Keratinocyte (primary cell): ENCODE results near the gene EEF1A2. TPM values are rescaled to one million over a fixed set of nuclear protein-coding genes. Genes with fewer than 3 reads are reported as not detected.
"Not testable (repeated sequence)": the region's sequence is repeated elsewhere in the genome, so short reads cannot be mapped to it uniquely, and the experiment has no call there.

Source experiments
- DNase-seq: peaks from one replicate; pipeline ENCODE4 v3.0.0-alpha.2; 2011; ENCODE audit warnings: low read depth, missing footprints, low spot score
- FAIRE-seq: peaks from 2 replicates; lab custom pipeline; 2011; peaks lifted over from hg19 to GRCh38; lab: Jason Lieb, UNC
- H2AFZ ChIP-seq: 2 replicates; pipeline ENCODE4 v1.6.0; 2012; ENCODE audit warnings: low read length, control low read depth, inconsistent platforms; ENCODE audit not compliant: control insufficient read depth
- H3K27ac ChIP-seq: 2 replicates; pipeline ENCODE4 v1.5.1; 2011; ENCODE audit warnings: low read length; ENCODE audit not compliant: control insufficient read depth, insufficient read depth
- H3K27me3 ChIP-seq: 3 replicates; pipeline ENCODE4 v1.6.0; 2011; ENCODE audit warnings: low read length; ENCODE audit not compliant: control insufficient read depth, insufficient read depth; ENCODE audit errors: extremely low read depth
- H3K36me3 ChIP-seq, 2 experiments: 2 replicates in 1 of 2; 3 replicates in 1 of 2; pipeline ENCODE4 v1.5.1; 2011; ENCODE audit warnings: low read length in 2 of 2, mild to moderate bottlenecking in 1 of 2; ENCODE audit not compliant: control insufficient read depth in 2 of 2, insufficient read depth in 2 of 2; ENCODE audit errors: extremely low read depth in 1 of 2
- H3K4me1 ChIP-seq: 3 replicates; pipeline ENCODE4 v1.5.1; 2011; ENCODE audit warnings: low read length; ENCODE audit not compliant: control insufficient read depth, insufficient read depth; ENCODE audit errors: extremely low read depth
- H3K4me2 ChIP-seq: 3 replicates; pipeline ENCODE4 v1.6.0; 2011; ENCODE audit warnings: low read depth, low read length; ENCODE audit not compliant: control insufficient read depth, insufficient read depth; ENCODE audit errors: extremely low read depth
- H3K4me3 ChIP-seq, 3 experiments: fragments of 200-600 bp in 1 of 3; sonication (generic) in 1 of 3; 2 replicates in 2 of 3; 3 replicates in 1 of 3; pipeline ENCODE4 v1.5.1; 2011 to 2016; ENCODE audit warnings: low read length in 3 of 3, mild to moderate bottlenecking in 3 of 3, control low read depth in 2 of 3, inconsistent platforms in 1 of 3, low read depth in 1 of 3, mixed read lengths in 1 of 3, mixed run types in 1 of 3, moderate library complexity in 1 of 3; ENCODE audit not compliant: control insufficient read depth in 2 of 3, insufficient read depth in 2 of 3; ENCODE audit errors: extremely low read depth in 1 of 3
- H3K79me2 ChIP-seq: 2 replicates; pipeline ENCODE4 v1.6.0; 2012; ENCODE audit warnings: low read length; ENCODE audit not compliant: control insufficient read depth, insufficient read depth
- H3K9ac ChIP-seq: 3 replicates; pipeline ENCODE4 v1.6.0; 2011; ENCODE audit warnings: low read length; ENCODE audit not compliant: control insufficient read depth, insufficient read depth; ENCODE audit errors: extremely low read depth
- H3K9me1 ChIP-seq: 3 replicates; pipeline ENCODE4 v1.6.0; 2011; ENCODE audit warnings: low read length; ENCODE audit not compliant: control insufficient read depth, insufficient read depth; ENCODE audit errors: extremely low read depth
- H3K9me3 ChIP-seq: 2 replicates; pipeline ENCODE4 v1.5.1; 2012; ENCODE audit warnings: low read depth, low read length; ENCODE audit not compliant: control insufficient read depth
- H4K20me1 ChIP-seq: 3 replicates; pipeline ENCODE4 v1.6.0; 2011; ENCODE audit warnings: low read length; ENCODE audit not compliant: control insufficient read depth, insufficient read depth; ENCODE audit errors: extremely low read depth
- CTCF ChIP-seq, 3 experiments: IDR thresholded peaks in 1 of 3; conservative IDR thresholded peaks in 1 of 3; optimal IDR thresholded peaks in 1 of 3; 2 replicates in 2 of 3; 3 replicates in 1 of 3; pipeline versions ENCODE3 to v1.5.1; 2011; ENCODE audit warnings: low read length in 3 of 3, mild to moderate bottlenecking in 3 of 3, moderate library complexity in 2 of 3, control low read depth in 1 of 3, inconsistent platforms in 1 of 3; ENCODE audit not compliant: insufficient read depth in 2 of 3; ENCODE audit errors: extremely low read depth in 1 of 3
- EZH2 ChIP-seq: IDR thresholded peaks from one replicate; pipeline ENCODE4 v1.6.1; 2012; ENCODE audit warnings: inconsistent platforms, mild to moderate bottlenecking, low read length, moderate library complexity
- dilution Hi-C: fragments of 300-500 bp; cut with MboI; formaldehyde crosslinking; loops from one replicate; pipeline ENCODE4 v1.7.0; 2020; ENCODE audit warnings: low sequenced_read_pairs; ENCODE audit not compliant: extremely low pct_ligation_motif_present
- polyA plus RNA-seq, 5 experiments: library from polyadenylated mRNA; depleted of rRNA in 3 of 5; stranded (reverse) in 3 of 5; stranded (forward) in 1 of 5; unstranded in 1 of 5; fragments of >200 nt; gene quantifications; 1 replicate in 1 of 5; 2 replicates in 3 of 5; 3 replicates in 1 of 5; pipeline versions ENCODE4 v1.2.1 to v1.2.3, GENCODE V29; 2011 to 2012; ENCODE audit warnings: missing spikeins in 2 of 5, low read depth in 1 of 5, low replicate concordance in 1 of 5

The EEF1A2 gene
- polyA plus RNA-seq, 1 donor (not counting 4 experiments of a cell fraction or from before 2014, with no cell fraction given) = 0.12 TPM

DNA sequence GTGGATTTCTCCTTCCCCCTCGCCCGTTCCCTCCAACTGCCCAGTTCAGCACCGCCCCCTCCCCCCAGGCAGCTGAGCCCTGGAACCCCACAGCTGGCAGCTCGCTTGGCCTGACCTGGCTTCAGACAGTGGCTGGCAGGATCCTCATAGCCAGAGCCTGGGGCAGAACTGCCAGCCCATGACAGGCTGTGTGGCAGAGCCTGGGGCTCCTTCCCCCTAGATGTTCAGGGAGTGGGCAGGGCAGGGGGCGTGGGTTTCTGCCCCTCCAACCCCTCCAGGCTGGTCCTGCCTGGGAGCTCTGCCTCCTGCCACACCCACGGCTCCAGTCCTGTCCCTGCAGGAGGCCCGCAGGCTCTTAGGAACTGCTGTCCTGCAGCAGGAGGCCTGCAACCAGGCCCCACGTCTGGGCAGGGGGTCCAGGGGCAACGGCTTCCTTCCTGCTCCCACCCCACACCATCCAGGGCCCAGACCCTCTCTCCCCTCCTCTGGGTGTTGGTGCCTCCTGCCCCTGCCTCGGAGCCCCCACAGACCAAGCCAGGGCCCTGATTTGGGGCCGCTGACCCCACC, 16.8 kb downstream of the EEF1A2 start:
- H3K27me3 ChIP-seq = peaks cover 59% of the 10 kb centered on the region
- H3K4me2 ChIP-seq = no peak overlapping the region
- H4K20me1 ChIP-seq = peaks cover 3% of the 10 kb centered on the region
- H3K9me1 ChIP-seq = no peaks in the 10 kb centered on the region
- no peaks in the 10 kb centered on the region for H3K79me2 ChIP-seq
- TF ChIP-seq CTCF (optimal IDR thresholded peaks at IDR 0.05 in 1 of 3, IDR thresholded peaks at IDR 0.05 in 1 of 3, conservative IDR thresholded peaks at IDR 0.05 in 1 of 3; ENCODE audit: extremely low read depth in 1 of 3, insufficient read depth in 2 of 3, low read length in 3 of 3) (no peak), EZH2 (no peak)
- no peak overlapping the region for H3K9ac ChIP-seq
- H3K36me3 ChIP-seq = no peaks in the 10 kb centered on the region
- dilution Hi-C loops = no loop called here
- DNase-seq (no peak), FAIRE-seq (no peak)
- H3K4me3 ChIP-seq = no peak overlapping the region
- no peaks in the 10 kb centered on the region for H3K4me1 ChIP-seq
- H2AFZ ChIP-seq = no peak overlapping the region
- H3K27ac ChIP-seq = no peak overlapping the region
- no peaks in the 10 kb centered on the region for H3K9me3 ChIP-seq

- Histone ChIP-seq H2AFZ (no peak overlapping the region), H3K27me3 (peaks cover 59% of the 10 kb centered on the region), H3K27ac (no peak overlapping the region), H3K9me1 (no peaks in the 10 kb centered on the region), H3K4me1 (no peaks in the 10 kb centered on the region), H3K36me3 (no peaks in the 10 kb centered on the region), H3K4me2 (no peak overlapping the region), H3K9ac (no peak overlapping the region), H3K79me2 (no peaks in the 10 kb centered on the region), H3K9me3 (no peaks in the 10 kb centered on the region), H3K4me3 (no peak overlapping the region), H4K20me1 (peaks cover 5% of the 10 kb centered on the region)
- DNase-seq = no peak
- TF ChIP-seq EZH2 (no peak), CTCF (optimal IDR thresholded peaks at IDR 0.05 in 1 of 3, IDR thresholded peaks at IDR 0.05 in 1 of 3, conservative IDR thresholded peaks at IDR 0.05 in 1 of 3; ENCODE audit: extremely low read depth in 1 of 3, insufficient read depth in 2 of 3, low read length in 3 of 3) (no peak)
- dilution Hi-C loops = no loop called here
- FAIRE-seq = no peak
Measured at GRCh38 chr20:63481503-63481902, 17.4 kb downstream of the EEF1A2 start.

DNA sequence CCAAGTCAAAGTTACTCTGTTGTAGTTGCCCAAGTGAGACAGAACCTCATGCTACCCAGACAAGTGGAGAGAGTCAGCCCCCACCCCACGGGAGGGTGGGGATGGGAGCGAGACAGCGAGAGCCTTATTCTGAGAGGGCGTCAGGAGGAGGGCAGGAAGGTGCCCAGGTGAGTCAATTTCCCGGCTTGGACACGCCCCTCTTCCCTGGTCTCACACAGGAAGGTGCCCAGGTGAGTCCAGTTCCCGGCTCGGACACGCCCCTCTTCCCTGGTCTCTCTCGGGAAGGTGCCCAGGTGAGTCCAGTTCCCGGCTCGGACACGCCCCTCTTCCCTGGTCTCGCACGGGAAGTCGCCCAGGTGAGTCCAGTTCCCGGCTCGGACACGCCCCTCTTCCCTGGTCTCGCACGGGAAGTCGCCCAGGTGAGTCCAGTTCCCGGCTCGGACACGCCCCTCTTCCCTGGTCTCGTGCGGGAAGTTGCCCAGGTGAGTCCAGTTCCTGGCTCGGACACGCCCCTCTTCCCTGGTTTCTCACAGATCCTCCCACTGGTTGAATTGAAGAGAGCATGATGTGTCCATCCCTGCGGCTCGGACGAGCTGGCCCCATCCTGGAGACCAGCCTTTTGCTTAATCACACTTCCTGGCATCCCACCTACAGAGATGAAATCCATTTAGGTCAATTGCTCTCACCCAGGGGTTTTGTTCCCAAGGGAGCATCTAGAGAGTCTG, 19.0 kb downstream of the EEF1A2 start:
- H3K9ac ChIP-seq, H3K4me2 ChIP-seq, H2AFZ ChIP-seq, H3K36me3 ChIP-seq, DNase-seq, H3K9me3 ChIP-seq, dilution Hi-C loops, H3K4me3 ChIP-seq, FAIRE-seq, H3K9me1 ChIP-seq, H3K79me2 ChIP-seq, H4K20me1 ChIP-seq, H3K27ac ChIP-seq, H3K4me1 ChIP-seq: not testable (repeated sequence)
- peaks cover 68% of the 10 kb centered on the region for H3K27me3 ChIP-seq
